Endometrial microvascular endothelial cells (primary cell): ENCODE data around the gene PIGU. TPM values are rescaled to one million over a fixed set of nuclear protein-coding genes. Genes with fewer than 3 reads are reported as not detected.

Experiments used
- in situ Hi-C: cut with HindIII; loops from 2 replicates; pipeline ENCODE4 v1.10.0; 2017; ENCODE audit warnings: low sequenced_read_pairs, low pct_unique_long_range_greater_than_20kb; ENCODE audit errors: inconsistent ontology term
- total RNA-seq: library from RNA; depleted of rRNA; stranded (reverse); fragments of >200 nt; gene quantifications from one replicate; pipeline ENCODE4 v1.2.3, GENCODE V29; 2015; ENCODE audit errors: inconsistent ontology term

The PIGU gene
- total RNA-seq, 1 donor from 2014 or later: 22.5 TPM

GRCh38 chr20:34709044-34709830, 32.3 kb upstream of the PIGU start:
- in situ Hi-C loops: no loop called here

- in situ Hi-C loops: no loop called here
Observed at GRCh38 chr20:34708621-34709043, 31.7 kb upstream of the PIGU start.

GRCh38 chr20:34706912-34707784, 30.3 kb upstream of the PIGU start:
- in situ Hi-C loops: no loop called here

GRCh38 chr20:34706302-34706875, 29.5 kb upstream of the PIGU start:
- in situ Hi-C loops: no loop called here

- in situ Hi-C loops: no loop called here
Observed at GRCh38 chr20:34705397-34706301, 28.8 kb upstream of the PIGU start.

- in situ Hi-C loops: no loop called here
Observed at GRCh38 chr20:34705008-34705396, 28.1 kb upstream of the PIGU start.

GRCh38 chr20:34704177-34705007, 27.5 kb upstream of the PIGU start, which contains the start of gene TP53INP2:
TSS of gene TP53INP2 (plus strand) at chr20:34704344. CDS start at chr20:34708740, 4,396 bp downstream.
- in situ Hi-C loops: no loop called here

GRCh38 chr20:34703424-34704176, 26.7 kb upstream of the PIGU start:
- in situ Hi-C loops: no loop called here

- in situ Hi-C loops: no loop called here
Observed at GRCh38 chr20:34703061-34703423, 26.1 kb upstream of the PIGU start.

- in situ Hi-C loops: no loop called here
Observed at GRCh38 chr20:34701405-34702085, 24.7 kb upstream of the PIGU start.

- in situ Hi-C loops: no loop called here
Observed at GRCh38 chr20:34693414-34693813, 16.5 kb upstream of the PIGU start.

- in situ Hi-C loops: no loop called here
Observed at GRCh38 chr20:34691838-34692237, 14.9 kb upstream of the PIGU start.

GRCh38 chr20:34689486-34689885, 12.6 kb upstream of the PIGU start:
- in situ Hi-C loops: no loop called here

- in situ Hi-C loops: no loop called here
Observed at GRCh38 chr20:34683667-34684066, 6.8 kb upstream of the PIGU start.

- in situ Hi-C loops: no loop called here
Observed at GRCh38 chr20:34680586-34681175, 3.8 kb upstream of the PIGU start.

GRCh38 chr20:34675993-34676641, 775 bp downstream of the PIGU start:
- in situ Hi-C loops: no loop called here
